GM23338 (cell line): Measurements from ENCODE around the gene ISL2.

Experiments used
- EZH2phosphoT487 ChIP-seq: fragments of 200-600 bp; sonication (generic); IDR thresholded peaks from one replicate; pipeline ENCODE4 v1.8.1; 2018; ENCODE audit warnings: antibody characterized with exemption; ENCODE audit not compliant: unreplicated experiment
- POLR2AphosphoS5 ChIP-seq: IDR thresholded peaks from 2 replicates; pipeline ENCODE4 v1.6.1; 2016; ENCODE audit warnings: antibody characterized with exemption, low read depth
- TF ChIP-seq, protein P1 (sequence below), 2 experiments: fragments of 200-600 bp in 1 of 2; sonication (generic) in 1 of 2; conservative IDR thresholded peaks; 2 replicates each; pipeline versions ENCODE4 v1.5.1 to v1.6.1; 2016 to 2017; ENCODE audit warnings: antibody characterized with exemption in 2 of 2, low read depth in 2 of 2, mild to moderate bottlenecking in 2 of 2, moderate library complexity in 1 of 2

DNA sequence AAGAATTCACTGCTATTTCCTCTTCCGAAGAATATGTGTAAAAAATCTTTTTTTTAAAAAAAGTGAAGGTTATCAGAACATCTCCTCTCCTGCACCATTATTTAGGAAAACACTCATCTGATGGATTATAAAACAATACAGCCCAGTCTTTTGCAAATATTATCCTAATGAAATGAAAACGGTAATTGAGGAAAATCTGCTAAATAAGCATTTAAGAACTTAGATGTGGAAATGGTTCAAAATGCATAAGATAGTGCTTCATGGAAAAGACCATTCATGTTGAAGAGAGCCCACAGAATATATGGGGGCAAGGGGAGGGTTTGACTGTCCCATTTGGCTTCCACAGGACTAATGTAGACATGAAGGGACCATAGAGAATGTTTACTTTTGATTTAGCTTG is 47.8 kb downstream of the ISL2 start:
- TF ChIP-seq, protein P1, sequence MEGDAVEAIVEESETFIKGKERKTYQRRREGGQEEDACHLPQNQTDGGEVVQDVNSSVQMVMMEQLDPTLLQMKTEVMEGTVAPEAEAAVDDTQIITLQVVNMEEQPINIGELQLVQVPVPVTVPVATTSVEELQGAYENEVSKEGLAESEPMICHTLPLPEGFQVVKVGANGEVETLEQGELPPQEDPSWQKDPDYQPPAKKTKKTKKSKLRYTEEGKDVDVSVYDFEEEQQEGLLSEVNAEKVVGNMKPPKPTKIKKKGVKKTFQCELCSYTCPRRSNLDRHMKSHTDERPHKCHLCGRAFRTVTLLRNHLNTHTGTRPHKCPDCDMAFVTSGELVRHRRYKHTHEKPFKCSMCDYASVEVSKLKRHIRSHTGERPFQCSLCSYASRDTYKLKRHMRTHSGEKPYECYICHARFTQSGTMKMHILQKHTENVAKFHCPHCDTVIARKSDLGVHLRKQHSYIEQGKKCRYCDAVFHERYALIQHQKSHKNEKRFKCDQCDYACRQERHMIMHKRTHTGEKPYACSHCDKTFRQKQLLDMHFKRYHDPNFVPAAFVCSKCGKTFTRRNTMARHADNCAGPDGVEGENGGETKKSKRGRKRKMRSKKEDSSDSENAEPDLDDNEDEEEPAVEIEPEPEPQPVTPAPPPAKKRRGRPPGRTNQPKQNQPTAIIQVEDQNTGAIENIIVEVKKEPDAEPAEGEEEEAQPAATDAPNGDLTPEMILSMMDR (conservative IDR thresholded peaks at IDR 0.05; ENCODE audit: low read depth in 2 of 2), result no peak
- no peak for TF ChIP-seq EZH2phosphoT487
- TF ChIP-seq POLR2AphosphoS5, result no peak
